ENCODE results near the gene CRACR2B.
A peak's percentile ranks its signal among the peaks of the same experiment; 100 is the strongest.

Gene CRACR2B

DNA sequence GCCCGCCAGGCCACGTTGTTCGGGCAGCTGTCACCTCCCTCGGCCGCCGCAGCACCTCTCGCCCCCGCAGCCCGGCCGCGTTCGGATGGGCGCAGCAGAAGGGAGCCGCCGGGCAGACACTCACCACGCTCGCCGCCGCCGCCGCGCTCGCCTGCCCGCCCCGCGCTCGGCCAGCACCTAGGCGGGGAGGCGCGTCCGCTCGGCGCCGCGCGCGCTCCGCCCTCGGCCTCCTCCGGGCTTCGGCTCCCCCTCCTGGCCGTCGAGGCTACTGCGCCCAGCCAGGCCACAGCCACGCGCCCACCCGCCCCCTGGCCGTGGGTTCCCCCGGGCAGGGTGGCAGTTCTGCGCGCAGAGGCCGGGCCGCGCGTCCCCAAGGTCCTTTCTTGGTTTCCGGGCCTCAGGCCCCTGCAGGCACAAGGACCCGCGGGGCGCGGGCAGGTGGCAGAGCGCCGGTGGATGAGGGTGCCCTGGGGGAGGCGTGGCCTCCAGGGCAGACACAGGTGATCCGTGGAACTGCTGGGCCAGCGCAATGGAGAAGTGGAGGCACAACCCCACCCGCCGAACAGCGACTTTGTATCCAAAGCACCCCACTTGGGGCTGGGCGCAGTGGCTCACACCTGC, 29.5 kb upstream of the CRACR2B start, which contains the start of gene SLC25A22:
SLC25A22 (minus strand) TSS at position 189 of the 621 bp plus-strand sequence. CDS start 3,275 bp downstream, outside the sequence.
- Mint-ChIP-seq H3K4me1 (peaks cover 15% of the 10 kb centered on the region), H3K9me3 (no peaks in the 10 kb centered on the region), H3K27ac (ENCODE audit: low read depth) (peak within 1 kb of the TSS; percentile 92), H3K36me3 (ENCODE audit: insufficient read depth) (peaks cover 14% of the 10 kb centered on the region), H3K4me3 (peak within 1 kb of the TSS; percentile 91), H3K27me3 (no peaks in the 10 kb centered on the region)
- ATAC-seq (replicated peaks; ENCODE audit: extremely low read depth, poor library complexity, severe bottlenecking) (peak; percentile 50), DNase-seq (ENCODE audit: low spot score in 2 of 2) (peak; percentile 77 to 81)

- no peak for DNase-seq (ENCODE audit: low spot score in 2 of 2)
- Mint-ChIP-seq H3K4me3 (no peak overlapping the region), H3K9me3 (no peaks in the 10 kb centered on the region), H3K4me1 (peaks cover 15% of the 10 kb centered on the region), H3K27me3 (no peaks in the 10 kb centered on the region), H3K27ac (ENCODE audit: low read depth) (no peak overlapping the region), H3K36me3 (ENCODE audit: insufficient read depth) (peaks cover 13% of the 10 kb centered on the region)
- no peak for ATAC-seq (replicated peaks; ENCODE audit: extremely low read depth, poor library complexity, severe bottlenecking)
These were observed 27.9 kb upstream of the CRACR2B start for GRCh38 chr11:799641-800316.

DNA sequence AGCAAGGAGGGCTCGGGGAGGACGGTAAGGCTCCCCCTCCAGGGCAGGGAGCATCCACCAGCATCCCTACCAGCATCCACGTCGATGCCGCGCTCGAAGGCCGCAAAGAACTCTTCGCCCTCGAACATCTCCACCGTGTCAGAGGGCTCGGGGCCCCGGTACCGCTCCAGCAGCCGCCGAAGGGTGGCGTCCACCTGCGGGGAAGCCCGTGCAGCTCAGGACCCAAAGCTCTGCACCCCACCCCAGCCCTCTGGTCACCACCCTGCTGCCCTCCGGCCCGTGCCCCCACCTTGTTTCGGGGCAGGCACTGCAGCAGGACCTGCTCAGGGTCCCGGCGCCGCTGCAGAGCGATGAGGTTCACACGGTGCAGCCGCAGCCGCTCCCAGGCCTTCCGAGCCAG, 27.2 kb upstream of the CRACR2B start:
- H3K36me3 Mint-ChIP-seq (ENCODE audit: insufficient read depth) = peaks cover 11% of the 10 kb centered on the region
- H3K27ac Mint-ChIP-seq (ENCODE audit: low read depth) = no peak overlapping the region
- peaks cover 15% of the 10 kb centered on the region for H3K4me1 Mint-ChIP-seq
- no peak for DNase-seq (ENCODE audit: low spot score in 2 of 2)
- H3K9me3 Mint-ChIP-seq = no peaks in the 10 kb centered on the region
- no peak overlapping the region for H3K4me3 Mint-ChIP-seq
- H3K27me3 Mint-ChIP-seq = no peaks in the 10 kb centered on the region
- no peak for ATAC-seq (replicated peaks; ENCODE audit: extremely low read depth, poor library complexity, severe bottlenecking)

GRCh38 chr11:801097-801780, 26.5 kb upstream of the CRACR2B start:
- H3K9me3 Mint-ChIP-seq = no peaks in the 10 kb centered on the region
- DNase-seq (ENCODE audit: low spot score in 2 of 2) = no peak
- H3K4me3 Mint-ChIP-seq = no peak overlapping the region
- H3K27me3 Mint-ChIP-seq = no peaks in the 10 kb centered on the region
- no peak for ATAC-seq (replicated peaks; ENCODE audit: extremely low read depth, poor library complexity, severe bottlenecking)
- peaks cover 8% of the 10 kb centered on the region for H3K36me3 Mint-ChIP-seq (ENCODE audit: insufficient read depth)
- H3K4me1 Mint-ChIP-seq = peaks cover 10% of the 10 kb centered on the region
- no peak overlapping the region for H3K27ac Mint-ChIP-seq (ENCODE audit: low read depth)

- H3K27me3 Mint-ChIP-seq = no peaks in the 10 kb centered on the region
- no peaks in the 10 kb centered on the region for H3K9me3 Mint-ChIP-seq
- ATAC-seq (replicated peaks; ENCODE audit: extremely low read depth, poor library complexity, severe bottlenecking) = no peak
- H3K4me1 Mint-ChIP-seq = peaks cover 4% of the 10 kb centered on the region
- no peak overlapping the region for H3K4me3 Mint-ChIP-seq
- DNase-seq (ENCODE audit: low spot score in 2 of 2) = no peak
- no peak overlapping the region for H3K27ac Mint-ChIP-seq (ENCODE audit: low read depth)
- H3K36me3 Mint-ChIP-seq (ENCODE audit: insufficient read depth) = peaks cover 9% of the 10 kb centered on the region
These were observed 25.6 kb upstream of the CRACR2B start for GRCh38 chr11:802018-802617.

GRCh38 chr11:802693-803466, 24.8 kb upstream of the CRACR2B start:
- Mint-ChIP-seq H3K9me3 (no peaks in the 10 kb centered on the region), H3K4me3 (peak overlapping the region; percentile 36), H3K36me3 (ENCODE audit: insufficient read depth) (peaks cover 7% of the 10 kb centered on the region), H3K4me1 (peaks cover 3% of the 10 kb centered on the region), H3K27ac (ENCODE audit: low read depth) (no peak overlapping the region), H3K27me3 (no peaks in the 10 kb centered on the region)
- DNase-seq (ENCODE audit: low spot score in 2 of 2) (no peak), ATAC-seq (replicated peaks; ENCODE audit: extremely low read depth, poor library complexity, severe bottlenecking) (no peak)

- Mint-ChIP-seq H3K36me3 (ENCODE audit: insufficient read depth) (peaks cover 7% of the 10 kb centered on the region), H3K27ac (ENCODE audit: low read depth) (no peak overlapping the region), H3K9me3 (no peaks in the 10 kb centered on the region), H3K4me3 (peak overlapping the region; percentile 76), H3K4me1 (peaks cover 7% of the 10 kb centered on the region), H3K27me3 (no peaks in the 10 kb centered on the region)
- ATAC-seq (replicated peaks; ENCODE audit: extremely low read depth, poor library complexity, severe bottlenecking) (no peak), DNase-seq (ENCODE audit: low spot score in 2 of 2) (no peak)
These were observed 24.3 kb upstream of the CRACR2B start for GRCh38 chr11:803467-803742.

DNA sequence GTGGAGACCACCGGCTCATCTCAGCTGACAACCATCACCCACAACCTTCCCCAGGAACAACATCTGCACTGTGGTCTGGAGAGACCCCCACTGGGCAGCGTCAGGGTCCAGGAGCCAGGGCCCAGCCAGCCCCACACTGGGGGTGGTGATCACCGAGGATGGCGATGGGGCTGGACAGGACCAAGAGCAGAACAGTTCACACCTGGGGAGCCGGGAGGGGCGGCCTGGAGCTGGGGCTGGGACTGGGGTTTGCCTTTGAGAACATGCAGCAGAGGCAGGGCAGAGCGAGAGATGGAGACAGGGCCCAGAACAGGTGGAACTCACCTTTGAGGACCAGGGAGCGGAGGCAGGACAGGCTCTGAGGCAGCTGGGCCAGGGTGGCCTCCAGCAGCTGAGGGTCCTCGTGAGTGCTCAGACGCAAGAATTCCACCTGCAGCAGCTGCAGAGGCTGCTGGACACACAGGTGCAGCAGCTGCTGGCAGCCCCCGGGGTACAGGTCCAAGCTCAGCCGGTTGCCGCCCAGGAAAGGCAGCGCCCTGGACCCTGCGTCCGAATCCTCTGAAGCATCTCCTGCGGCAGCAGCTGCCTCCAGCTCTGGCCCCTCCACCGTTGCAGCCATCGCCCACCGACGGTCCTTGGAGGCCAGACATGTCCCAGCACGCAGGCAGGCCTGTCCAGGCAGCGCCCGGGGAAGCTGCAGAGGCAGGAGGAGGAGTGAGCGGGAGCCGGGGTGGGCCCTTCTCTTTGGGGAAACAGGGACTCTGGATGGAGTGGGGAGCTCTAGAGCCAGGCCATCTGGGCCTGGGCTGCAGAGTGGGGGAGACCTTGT, 23.7 kb upstream of the CRACR2B start:
- peaks cover 10% of the 10 kb centered on the region for H3K36me3 Mint-ChIP-seq (ENCODE audit: insufficient read depth)
- peak overlapping the region; percentile 76 for H3K4me3 Mint-ChIP-seq
- DNase-seq (ENCODE audit: low spot score in 2 of 2) (no peak), ATAC-seq (replicated peaks; ENCODE audit: extremely low read depth, poor library complexity, severe bottlenecking) (no peak)
- no peak overlapping the region for H3K27ac Mint-ChIP-seq (ENCODE audit: low read depth)
- H3K9me3 Mint-ChIP-seq = no peaks in the 10 kb centered on the region
- H3K4me1 Mint-ChIP-seq = peaks cover 12% of the 10 kb centered on the region
- H3K27me3 Mint-ChIP-seq = no peaks in the 10 kb centered on the region

GRCh38 chr11:804599-804964, 23.1 kb upstream of the CRACR2B start:
- no peak for ATAC-seq (replicated peaks; ENCODE audit: extremely low read depth, poor library complexity, severe bottlenecking)
- Mint-ChIP-seq H3K9me3 (no peaks in the 10 kb centered on the region), H3K27me3 (no peaks in the 10 kb centered on the region), H3K36me3 (ENCODE audit: insufficient read depth) (peaks cover 16% of the 10 kb centered on the region), H3K4me3 (peak overlapping the region; percentile 76), H3K27ac (ENCODE audit: low read depth) (no peak overlapping the region), H3K4me1 (peaks cover 14% of the 10 kb centered on the region)
- no peak for DNase-seq (ENCODE audit: low spot score in 2 of 2)

DNA sequence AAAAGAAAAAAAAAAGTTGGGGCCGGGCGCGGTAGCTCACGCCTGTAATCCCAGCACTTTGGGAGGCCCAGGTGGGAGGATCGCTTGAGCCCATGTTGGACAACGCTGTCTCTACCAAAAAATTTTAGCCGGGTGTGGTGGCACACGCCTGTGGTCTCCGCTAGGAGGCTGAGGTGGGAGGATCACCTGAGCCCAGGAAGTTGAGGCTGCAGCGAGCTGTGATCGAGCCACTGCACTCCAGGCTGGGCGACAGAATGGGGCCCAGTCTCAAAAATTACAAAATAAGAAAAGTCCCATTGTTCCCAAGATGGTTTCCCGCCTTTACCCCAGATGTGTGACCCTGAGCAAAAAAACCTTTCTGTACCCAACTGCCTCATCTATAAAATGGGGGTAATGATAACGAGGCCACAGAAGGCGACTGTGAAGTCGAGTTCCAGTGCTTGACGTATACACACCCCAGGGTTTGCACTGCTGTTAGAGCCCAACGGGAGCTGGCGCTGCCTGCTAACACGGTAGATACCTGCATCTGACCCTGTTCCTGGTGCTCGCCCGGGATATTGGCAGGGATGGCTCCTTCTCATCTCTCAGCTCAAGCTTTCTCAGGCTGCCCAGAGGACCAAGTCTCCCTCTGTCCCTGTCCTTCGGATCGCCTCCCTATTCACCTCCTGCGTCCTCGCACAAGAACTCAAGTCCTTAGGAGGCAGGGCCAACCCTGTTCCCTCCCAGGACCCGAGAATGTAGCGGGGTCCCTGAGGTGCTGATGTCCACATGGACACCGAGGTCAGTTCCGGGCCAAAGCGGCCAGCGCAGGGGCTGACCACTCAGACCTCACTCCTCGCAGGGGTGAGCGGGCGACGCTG, 19.1 kb upstream of the CRACR2B start:
- H3K27ac Mint-ChIP-seq (ENCODE audit: low read depth) = peak overlapping the region; percentile 95
- no peak for DNase-seq (ENCODE audit: low spot score in 2 of 2)
- H3K36me3 Mint-ChIP-seq (ENCODE audit: insufficient read depth) = peaks cover 46% of the 10 kb centered on the region
- ATAC-seq (replicated peaks; ENCODE audit: extremely low read depth, poor library complexity, severe bottlenecking) = no peak
- peaks cover 35% of the 10 kb centered on the region for H3K4me1 Mint-ChIP-seq
- peak overlapping the region; percentile 89 for H3K4me3 Mint-ChIP-seq
- H3K27me3 Mint-ChIP-seq = no peaks in the 10 kb centered on the region
- H3K9me3 Mint-ChIP-seq = no peaks in the 10 kb centered on the region

Data from central memory CD8-positive, alpha-beta T cell (primary cell).